Esophagus muscularis mucosa (tissue), 4 donors: ENCODE measurements around the gene UGT1A7. TPM values are rescaled to one million over a fixed set of nuclear protein-coding genes. Genes with fewer than 3 reads are reported as not detected.

Experiments used
- DNase-seq: peaks from one replicate; pipeline ENCODE4 v3.0.0-alpha.2; 2017; ENCODE audit errors: extremely low spot score
- H3K27ac ChIP-seq, 4 donors: fragments of 200-600 bp; sonication (generic); replicated peaks in 1 of 4; 1 replicate in 3 of 4; 2 replicates in 1 of 4; pipeline ENCODE4 v1.5.1; 2016 to 2019; ENCODE audit warnings: mild to moderate bottlenecking in 1 of 4
- H3K27me3 ChIP-seq, 4 donors: fragments of 200-600 bp; sonication (generic); one replicate each; pipeline versions ENCODE4 v1.5.1 to v1.6.0; 2016 to 2019
- H3K36me3 ChIP-seq, 4 donors: fragments of 200-600 bp; sonication (generic); one replicate each; pipeline ENCODE4 v1.5.1; 2016 to 2019
- H3K4me1 ChIP-seq, 4 donors: fragments of 200-600 bp; sonication (generic); one replicate each; pipeline ENCODE4 v1.5.1; 2016 to 2019
- H3K4me3 ChIP-seq, 4 donors: fragments of 200-600 bp; sonication (generic); 1 replicate in 2 of 4; 2 replicates in 2 of 4; pipeline ENCODE4 v1.5.1; 2016 to 2019; ENCODE audit warnings: mild to moderate bottlenecking in 4 of 4, moderate library complexity in 1 of 4
- H3K9me3 ChIP-seq, 4 donors: fragments of 200-600 bp; sonication (generic); 1 replicate in 3 of 4; 2 replicates in 1 of 4; pipeline ENCODE4 v1.5.1; 2016 to 2019
- EP300 ChIP-seq: sonication (generic); formaldehyde crosslinking; IDR thresholded peaks from one replicate; pipeline ENCODE4 v1.6.1; 2017; ENCODE audit warnings: antibody characterized with exemption
- POLR2A ChIP-seq: fragments of 450-650 bp; IDR thresholded peaks from one replicate; pipeline ENCODE4 v1.6.1; 2017; ENCODE audit warnings: antibody characterized with exemption, moderate library complexity, mild to moderate bottlenecking, low read depth
- POLR2AphosphoS5 ChIP-seq, 2 donors: sonication (generic); formaldehyde crosslinking; IDR thresholded peaks; one replicate each; pipeline ENCODE4 v1.6.1; 2017; ENCODE audit warnings: antibody characterized with exemption in 2 of 2
- WGBS: methylation state at CpG from one replicate; pipeline ENCODE4 v1.1.5; 2018; 5-methylcytosine and 5-hydroxymethylcytosine counted together
- intact Hi-C: fragments of 100-400 bp; cut with DNase I; formaldehyde crosslinking; loops from one replicate; pipeline ENCODE4 v1.15.1; 2023
- total RNA-seq, 4 donors: library from RNA; depleted of rRNA; stranded (reverse); fragments of >200 nt; gene quantifications; one replicate each; pipeline versions ENCODE4 v1.1.0 to v1.2.1, GENCODE V29; 2016
- TF ChIP-seq, protein P1 (sequence below), 3 experiments: fragments of 200-600 bp in 2 of 3; fragments of 450-650 bp in 1 of 3; sonication (generic) in 2 of 3; IDR thresholded peaks; one replicate each; pipeline ENCODE4 v1.5.1; 2017 to 2019; ENCODE audit warnings: antibody characterized with exemption in 3 of 3, mild to moderate bottlenecking in 2 of 3, moderate library complexity in 1 of 3

Gene UGT1A7
- total RNA-seq, 4 donors from 2014 or later: 0.42 TPM; not detected in 3

DNA sequence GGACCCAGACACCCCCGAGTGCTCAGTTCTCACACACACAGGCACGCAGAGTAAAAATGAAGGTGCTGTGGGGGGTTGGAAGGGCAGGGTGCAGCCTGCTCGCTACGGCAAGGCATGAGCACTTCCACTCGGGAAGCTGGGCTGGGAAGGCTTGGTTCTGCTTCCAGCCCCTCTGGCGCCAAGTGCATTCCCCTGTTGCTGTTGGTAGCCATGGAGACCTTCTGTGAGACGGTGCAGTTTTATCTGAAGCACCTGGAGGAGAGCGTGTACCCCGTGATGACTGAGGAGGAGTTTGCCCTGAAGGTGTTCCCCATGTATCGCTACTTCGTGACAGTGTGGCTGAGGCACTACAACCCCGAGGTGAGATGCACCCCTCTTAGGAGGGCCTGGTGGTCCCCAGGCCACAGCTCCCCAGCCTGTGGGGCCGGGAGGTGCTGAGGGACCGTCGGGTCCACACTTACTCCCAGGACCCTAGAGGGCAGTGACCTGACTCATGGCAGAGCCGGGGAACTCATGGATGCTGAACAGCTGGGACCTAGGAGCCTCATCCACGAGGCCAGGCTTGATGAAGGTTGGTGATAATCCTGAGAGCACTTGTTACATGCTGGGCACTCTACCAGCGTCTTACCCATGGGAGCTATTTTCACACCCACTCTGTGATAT lies 111.9 kb downstream of the UGT1A7 start:
- WGBS: 87% methylated on average over 16 of the region's 18 CpGs
- Histone ChIP-seq H3K9me3 (no peaks in the 10 kb centered on the region), H3K4me1 (no peaks in the 10 kb centered on the region), H3K27ac (no peak overlapping the region), H3K36me3 (no peaks in the 10 kb centered on the region), H3K4me3 (no peak overlapping the region), H3K27me3 (no peaks in the 10 kb centered on the region)
- intact Hi-C loops: no loop called here
- TF ChIP-seq POLR2AphosphoS5 (IDR thresholded peaks at IDR 0.05) (no peak), POLR2A (no peak), EP300 (no peak)
- TF ChIP-seq, protein P1, sequence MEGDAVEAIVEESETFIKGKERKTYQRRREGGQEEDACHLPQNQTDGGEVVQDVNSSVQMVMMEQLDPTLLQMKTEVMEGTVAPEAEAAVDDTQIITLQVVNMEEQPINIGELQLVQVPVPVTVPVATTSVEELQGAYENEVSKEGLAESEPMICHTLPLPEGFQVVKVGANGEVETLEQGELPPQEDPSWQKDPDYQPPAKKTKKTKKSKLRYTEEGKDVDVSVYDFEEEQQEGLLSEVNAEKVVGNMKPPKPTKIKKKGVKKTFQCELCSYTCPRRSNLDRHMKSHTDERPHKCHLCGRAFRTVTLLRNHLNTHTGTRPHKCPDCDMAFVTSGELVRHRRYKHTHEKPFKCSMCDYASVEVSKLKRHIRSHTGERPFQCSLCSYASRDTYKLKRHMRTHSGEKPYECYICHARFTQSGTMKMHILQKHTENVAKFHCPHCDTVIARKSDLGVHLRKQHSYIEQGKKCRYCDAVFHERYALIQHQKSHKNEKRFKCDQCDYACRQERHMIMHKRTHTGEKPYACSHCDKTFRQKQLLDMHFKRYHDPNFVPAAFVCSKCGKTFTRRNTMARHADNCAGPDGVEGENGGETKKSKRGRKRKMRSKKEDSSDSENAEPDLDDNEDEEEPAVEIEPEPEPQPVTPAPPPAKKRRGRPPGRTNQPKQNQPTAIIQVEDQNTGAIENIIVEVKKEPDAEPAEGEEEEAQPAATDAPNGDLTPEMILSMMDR (IDR thresholded peaks at IDR 0.05): no peak
- DNase-seq: no peak

DNA sequence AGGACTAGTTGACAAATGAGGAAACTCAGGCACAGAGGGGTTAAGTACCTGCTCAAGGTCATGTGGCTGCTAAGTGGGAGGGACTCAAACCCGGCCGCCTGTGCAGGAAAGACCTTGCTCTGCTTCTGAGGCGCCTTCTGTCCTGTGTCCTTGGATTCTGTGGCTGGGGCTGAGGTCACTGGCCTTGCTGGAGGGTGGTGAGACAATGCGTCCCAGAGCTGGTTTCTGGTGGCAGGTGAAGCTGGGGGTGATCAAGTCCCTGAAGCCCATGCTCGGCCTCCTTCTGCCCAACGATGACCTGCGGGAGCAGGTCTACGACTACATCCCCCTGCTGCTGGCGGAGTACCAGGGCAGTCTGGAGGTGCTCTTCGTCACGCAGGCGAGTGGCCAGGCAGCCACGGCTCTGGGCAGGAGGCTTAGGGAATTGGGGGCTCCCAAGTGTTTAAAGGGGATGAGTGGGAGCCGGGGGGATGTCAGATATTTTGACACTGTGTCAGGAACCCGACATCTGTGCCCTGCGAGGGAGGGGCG lies 112.5 kb downstream of the UGT1A7 start:
- 84% methylated on average over 15 of the region's 17 CpGs for WGBS

GRCh38 chr2:233795735-233796171 lies 114.1 kb downstream of the UGT1A7 start:
- Histone ChIP-seq H3K27ac (no peak overlapping the region), H3K36me3 (no peaks in the 10 kb centered on the region), H3K4me1 (no peaks in the 10 kb centered on the region), H3K4me3 (no peak overlapping the region), H3K27me3 (no peaks in the 10 kb centered on the region), H3K9me3 (no peaks in the 10 kb centered on the region)
- TF ChIP-seq POLR2AphosphoS5 (IDR thresholded peaks at IDR 0.05): no peak
- DNase-seq: no peak
- intact Hi-C loops: no loop called here
- WGBS: 95% methylated on average over 4 of the region's 13 CpGs

More for the DNA sequence above, 112.5 kb downstream of the UGT1A7 start:
- Histone ChIP-seq H3K4me3 (no peak overlapping the region), H3K4me1 (no peaks in the 10 kb centered on the region), H3K27ac (no peak overlapping the region), H3K9me3 (no peaks in the 10 kb centered on the region), H3K27me3 (no peaks in the 10 kb centered on the region), H3K36me3 (no peaks in the 10 kb centered on the region)
- intact Hi-C loops: no loop called here
- TF ChIP-seq POLR2A (no peak), EP300 (no peak), POLR2AphosphoS5 (IDR thresholded peaks at IDR 0.05) (no peak)
- TF ChIP-seq, protein P1 (IDR thresholded peaks at IDR 0.05): no peak
- no peak for DNase-seq

- H3K9me3 ChIP-seq: no peaks in the 10 kb centered on the region
- H3K4me3 ChIP-seq: no peak overlapping the region
- intact Hi-C loops: no loop called here
- WGBS: 89% methylated on average over 6 of the region's 9 CpGs
- no peaks in the 10 kb centered on the region for H3K36me3 ChIP-seq
- no peak for DNase-seq
- H3K27ac ChIP-seq: no peak overlapping the region
- TF ChIP-seq POLR2A (no peak), POLR2AphosphoS5 (IDR thresholded peaks at IDR 0.05) (no peak), EP300 (no peak)
- TF ChIP-seq, protein P1 (IDR thresholded peaks at IDR 0.05): no peak
- no peaks in the 10 kb centered on the region for H3K4me1 ChIP-seq
- H3K27me3 ChIP-seq: no peaks in the 10 kb centered on the region
These were observed 114.6 kb downstream of the UGT1A7 start for GRCh38 chr2:233796254-233796653.

GRCh38 chr2:233798335-233799086 lies 116.8 kb downstream of the UGT1A7 start:
- WGBS: 80% methylated on average over 12 of the region's 14 CpGs
- H3K4me3 ChIP-seq: no peak overlapping the region
- TF ChIP-seq POLR2A: no peak
- H3K9me3 ChIP-seq: no peaks in the 10 kb centered on the region
- DNase-seq: no peak
- no peak overlapping the region for H3K27ac ChIP-seq
- H3K27me3 ChIP-seq: no peaks in the 10 kb centered on the region
- intact Hi-C loops: no loop called here
- no peaks in the 10 kb centered on the region for H3K36me3 ChIP-seq
- no peaks in the 10 kb centered on the region for H3K4me1 ChIP-seq
